WTC11 (cell line): ENCODE data around the gene POMGNT2.

ENCODE experiments used
- CREM ChIP-seq: sonication (generic); formaldehyde crosslinking; IDR thresholded peaks from 2 replicates; pipeline ENCODE4 v1.8.1; 2022; ENCODE audit warnings: mild to moderate bottlenecking, missing genetic modification reagents, moderate library complexity
- FOXP1 ChIP-seq: sonication (generic); formaldehyde crosslinking; IDR thresholded peaks from 2 replicates; pipeline ENCODE4 v1.8.0; 2022; ENCODE audit warnings: missing genetic modification reagents, mild to moderate bottlenecking, moderate library complexity, borderline replicate concordance
- IRF2 ChIP-seq: sonication (generic); formaldehyde crosslinking; IDR thresholded peaks from 2 replicates; pipeline ENCODE4 v1.8.0; 2022; ENCODE audit warnings: low read depth, missing genetic modification reagents, borderline replicate concordance
- ZNF219 ChIP-seq: sonication (generic); formaldehyde crosslinking; IDR thresholded peaks from 2 replicates; pipeline ENCODE4 v1.8.0; 2023; ENCODE audit warnings: missing genetic modification reagents, mild to moderate bottlenecking, borderline replicate concordance
- ZNF232 ChIP-seq: sonication (generic); formaldehyde crosslinking; IDR thresholded peaks from 2 replicates; pipeline ENCODE4 v1.8.0; 2022; ENCODE audit warnings: mild to moderate bottlenecking, missing genetic modification reagents
- TF ChIP-seq, protein P1 (sequence below): fragments of 200-600 bp; IDR thresholded peaks from 2 replicates; pipeline ENCODE4 v1.8.0; 2022; ENCODE audit warnings: antibody characterized with exemption
- TF ChIP-seq, protein P2 (sequence below): sonication (generic); formaldehyde crosslinking; IDR thresholded peaks from 2 replicates; pipeline ENCODE4 v1.8.0; 2023; ENCODE audit warnings: missing genetic modification reagents, mild to moderate bottlenecking, borderline replicate concordance
- TF ChIP-seq, protein P3 (sequence below): sonication (generic); formaldehyde crosslinking; IDR thresholded peaks from 2 replicates; pipeline ENCODE4 v1.8.1; 2022; ENCODE audit warnings: low read depth, missing genetic modification reagents, borderline replicate concordance
- TF ChIP-seq, protein P4 (sequence below): fragments of 250-450 bp; sonication (Bioruptor Pico); IDR thresholded peaks from 2 replicates; pipeline ENCODE4 v1.9.0; 2021; ENCODE audit warnings: mild to moderate bottlenecking, borderline replicate concordance
- TF ChIP-seq, protein P5 (sequence below): sonication (generic); formaldehyde crosslinking; IDR thresholded peaks from 2 replicates; pipeline ENCODE4 v1.8.0; 2022; ENCODE audit warnings: mild to moderate bottlenecking, missing genetic modification reagents
- TF ChIP-seq, protein P6 (sequence below): sonication (generic); formaldehyde crosslinking; IDR thresholded peaks from 2 replicates; pipeline ENCODE4 v1.8.0; 2022; ENCODE audit warnings: mild to moderate bottlenecking, missing genetic modification reagents
- TF ChIP-seq, protein P7 (sequence below): sonication (generic); formaldehyde crosslinking; IDR thresholded peaks from 2 replicates; pipeline ENCODE4 v1.8.1; 2023; ENCODE audit warnings: mild to moderate bottlenecking, missing genetic modification reagents, moderate library complexity
- TF ChIP-seq, protein P8 (sequence below): sonication (generic); formaldehyde crosslinking; IDR thresholded peaks from 2 replicates; pipeline ENCODE4 v1.8.0; 2022; ENCODE audit warnings: mild to moderate bottlenecking, missing genetic modification reagents

DNA sequence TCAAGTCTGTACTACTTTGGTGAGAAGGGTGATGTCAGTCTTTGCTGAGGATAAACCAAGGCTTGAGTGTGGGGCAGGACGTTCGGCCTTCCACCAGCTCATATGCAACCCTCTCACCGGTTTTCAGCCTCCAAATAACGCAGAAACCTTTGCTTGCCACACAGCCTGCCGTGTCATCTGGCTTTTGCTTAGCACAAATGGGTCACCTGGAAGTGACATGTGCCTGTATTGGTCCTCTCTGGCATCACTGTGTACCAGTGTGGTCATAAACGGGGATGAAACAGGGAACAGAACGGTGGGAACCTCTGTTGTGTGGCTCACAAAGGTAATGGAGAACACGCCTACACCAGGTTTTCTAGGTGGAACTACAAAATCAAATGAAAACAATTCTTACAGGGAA lies 7.1 kb downstream of the POMGNT2 start:
- TF ChIP-seq, protein P1, sequence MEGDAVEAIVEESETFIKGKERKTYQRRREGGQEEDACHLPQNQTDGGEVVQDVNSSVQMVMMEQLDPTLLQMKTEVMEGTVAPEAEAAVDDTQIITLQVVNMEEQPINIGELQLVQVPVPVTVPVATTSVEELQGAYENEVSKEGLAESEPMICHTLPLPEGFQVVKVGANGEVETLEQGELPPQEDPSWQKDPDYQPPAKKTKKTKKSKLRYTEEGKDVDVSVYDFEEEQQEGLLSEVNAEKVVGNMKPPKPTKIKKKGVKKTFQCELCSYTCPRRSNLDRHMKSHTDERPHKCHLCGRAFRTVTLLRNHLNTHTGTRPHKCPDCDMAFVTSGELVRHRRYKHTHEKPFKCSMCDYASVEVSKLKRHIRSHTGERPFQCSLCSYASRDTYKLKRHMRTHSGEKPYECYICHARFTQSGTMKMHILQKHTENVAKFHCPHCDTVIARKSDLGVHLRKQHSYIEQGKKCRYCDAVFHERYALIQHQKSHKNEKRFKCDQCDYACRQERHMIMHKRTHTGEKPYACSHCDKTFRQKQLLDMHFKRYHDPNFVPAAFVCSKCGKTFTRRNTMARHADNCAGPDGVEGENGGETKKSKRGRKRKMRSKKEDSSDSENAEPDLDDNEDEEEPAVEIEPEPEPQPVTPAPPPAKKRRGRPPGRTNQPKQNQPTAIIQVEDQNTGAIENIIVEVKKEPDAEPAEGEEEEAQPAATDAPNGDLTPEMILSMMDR, result no peak
- no peak for TF ChIP-seq CREM (CRISPR knock-in tag)
- TF ChIP-seq, protein P2, sequence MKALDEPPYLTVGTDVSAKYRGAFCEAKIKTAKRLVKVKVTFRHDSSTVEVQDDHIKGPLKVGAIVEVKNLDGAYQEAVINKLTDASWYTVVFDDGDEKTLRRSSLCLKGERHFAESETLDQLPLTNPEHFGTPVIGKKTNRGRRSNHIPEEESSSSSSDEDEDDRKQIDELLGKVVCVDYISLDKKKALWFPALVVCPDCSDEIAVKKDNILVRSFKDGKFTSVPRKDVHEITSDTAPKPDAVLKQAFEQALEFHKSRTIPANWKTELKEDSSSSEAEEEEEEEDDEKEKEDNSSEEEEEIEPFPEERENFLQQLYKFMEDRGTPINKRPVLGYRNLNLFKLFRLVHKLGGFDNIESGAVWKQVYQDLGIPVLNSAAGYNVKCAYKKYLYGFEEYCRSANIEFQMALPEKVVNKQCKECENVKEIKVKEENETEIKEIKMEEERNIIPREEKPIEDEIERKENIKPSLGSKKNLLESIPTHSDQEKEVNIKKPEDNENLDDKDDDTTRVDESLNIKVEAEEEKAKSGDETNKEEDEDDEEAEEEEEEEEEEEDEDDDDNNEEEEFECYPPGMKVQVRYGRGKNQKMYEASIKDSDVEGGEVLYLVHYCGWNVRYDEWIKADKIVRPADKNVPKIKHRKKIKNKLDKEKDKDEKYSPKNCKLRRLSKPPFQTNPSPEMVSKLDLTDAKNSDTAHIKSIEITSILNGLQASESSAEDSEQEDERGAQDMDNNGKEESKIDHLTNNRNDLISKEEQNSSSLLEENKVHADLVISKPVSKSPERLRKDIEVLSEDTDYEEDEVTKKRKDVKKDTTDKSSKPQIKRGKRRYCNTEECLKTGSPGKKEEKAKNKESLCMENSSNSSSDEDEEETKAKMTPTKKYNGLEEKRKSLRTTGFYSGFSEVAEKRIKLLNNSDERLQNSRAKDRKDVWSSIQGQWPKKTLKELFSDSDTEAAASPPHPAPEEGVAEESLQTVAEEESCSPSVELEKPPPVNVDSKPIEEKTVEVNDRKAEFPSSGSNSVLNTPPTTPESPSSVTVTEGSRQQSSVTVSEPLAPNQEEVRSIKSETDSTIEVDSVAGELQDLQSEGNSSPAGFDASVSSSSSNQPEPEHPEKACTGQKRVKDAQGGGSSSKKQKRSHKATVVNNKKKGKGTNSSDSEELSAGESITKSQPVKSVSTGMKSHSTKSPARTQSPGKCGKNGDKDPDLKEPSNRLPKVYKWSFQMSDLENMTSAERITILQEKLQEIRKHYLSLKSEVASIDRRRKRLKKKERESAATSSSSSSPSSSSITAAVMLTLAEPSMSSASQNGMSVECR, result no peak
- TF ChIP-seq, protein P3, sequence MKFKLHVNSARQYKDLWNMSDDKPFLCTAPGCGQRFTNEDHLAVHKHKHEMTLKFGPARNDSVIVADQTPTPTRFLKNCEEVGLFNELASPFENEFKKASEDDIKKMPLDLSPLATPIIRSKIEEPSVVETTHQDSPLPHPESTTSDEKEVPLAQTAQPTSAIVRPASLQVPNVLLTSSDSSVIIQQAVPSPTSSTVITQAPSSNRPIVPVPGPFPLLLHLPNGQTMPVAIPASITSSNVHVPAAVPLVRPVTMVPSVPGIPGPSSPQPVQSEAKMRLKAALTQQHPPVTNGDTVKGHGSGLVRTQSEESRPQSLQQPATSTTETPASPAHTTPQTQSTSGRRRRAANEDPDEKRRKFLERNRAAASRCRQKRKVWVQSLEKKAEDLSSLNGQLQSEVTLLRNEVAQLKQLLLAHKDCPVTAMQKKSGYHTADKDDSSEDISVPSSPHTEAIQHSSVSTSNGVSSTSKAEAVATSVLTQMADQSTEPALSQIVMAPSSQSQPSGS (CRISPR knock-in tag), result no peak
- no peak for TF ChIP-seq ZNF219 (CRISPR knock-in tag)
- no peak for TF ChIP-seq IRF2 (CRISPR knock-in tag)
- TF ChIP-seq, protein P4, sequence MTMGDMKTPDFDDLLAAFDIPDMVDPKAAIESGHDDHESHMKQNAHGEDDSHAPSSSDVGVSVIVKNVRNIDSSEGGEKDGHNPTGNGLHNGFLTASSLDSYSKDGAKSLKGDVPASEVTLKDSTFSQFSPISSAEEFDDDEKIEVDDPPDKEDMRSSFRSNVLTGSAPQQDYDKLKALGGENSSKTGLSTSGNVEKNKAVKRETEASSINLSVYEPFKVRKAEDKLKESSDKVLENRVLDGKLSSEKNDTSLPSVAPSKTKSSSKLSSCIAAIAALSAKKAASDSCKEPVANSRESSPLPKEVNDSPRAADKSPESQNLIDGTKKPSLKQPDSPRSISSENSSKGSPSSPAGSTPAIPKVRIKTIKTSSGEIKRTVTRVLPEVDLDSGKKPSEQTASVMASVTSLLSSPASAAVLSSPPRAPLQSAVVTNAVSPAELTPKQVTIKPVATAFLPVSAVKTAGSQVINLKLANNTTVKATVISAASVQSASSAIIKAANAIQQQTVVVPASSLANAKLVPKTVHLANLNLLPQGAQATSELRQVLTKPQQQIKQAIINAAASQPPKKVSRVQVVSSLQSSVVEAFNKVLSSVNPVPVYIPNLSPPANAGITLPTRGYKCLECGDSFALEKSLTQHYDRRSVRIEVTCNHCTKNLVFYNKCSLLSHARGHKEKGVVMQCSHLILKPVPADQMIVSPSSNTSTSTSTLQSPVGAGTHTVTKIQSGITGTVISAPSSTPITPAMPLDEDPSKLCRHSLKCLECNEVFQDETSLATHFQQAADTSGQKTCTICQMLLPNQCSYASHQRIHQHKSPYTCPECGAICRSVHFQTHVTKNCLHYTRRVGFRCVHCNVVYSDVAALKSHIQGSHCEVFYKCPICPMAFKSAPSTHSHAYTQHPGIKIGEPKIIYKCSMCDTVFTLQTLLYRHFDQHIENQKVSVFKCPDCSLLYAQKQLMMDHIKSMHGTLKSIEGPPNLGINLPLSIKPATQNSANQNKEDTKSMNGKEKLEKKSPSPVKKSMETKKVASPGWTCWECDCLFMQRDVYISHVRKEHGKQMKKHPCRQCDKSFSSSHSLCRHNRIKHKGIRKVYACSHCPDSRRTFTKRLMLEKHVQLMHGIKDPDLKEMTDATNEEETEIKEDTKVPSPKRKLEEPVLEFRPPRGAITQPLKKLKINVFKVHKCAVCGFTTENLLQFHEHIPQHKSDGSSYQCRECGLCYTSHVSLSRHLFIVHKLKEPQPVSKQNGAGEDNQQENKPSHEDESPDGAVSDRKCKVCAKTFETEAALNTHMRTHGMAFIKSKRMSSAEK (CRISPR knock-in tag), result no peak
- TF ChIP-seq FOXP1 (CRISPR knock-in tag), result no peak
- TF ChIP-seq ZNF232 (CRISPR knock-in tag), result no peak
- TF ChIP-seq, protein P5, sequence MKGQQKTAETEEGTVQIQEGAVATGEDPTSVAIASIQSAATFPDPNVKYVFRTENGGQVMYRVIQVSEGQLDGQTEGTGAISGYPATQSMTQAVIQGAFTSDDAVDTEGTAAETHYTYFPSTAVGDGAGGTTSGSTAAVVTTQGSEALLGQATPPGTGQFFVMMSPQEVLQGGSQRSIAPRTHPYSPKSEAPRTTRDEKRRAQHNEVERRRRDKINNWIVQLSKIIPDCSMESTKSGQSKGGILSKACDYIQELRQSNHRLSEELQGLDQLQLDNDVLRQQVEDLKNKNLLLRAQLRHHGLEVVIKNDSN, result no peak
- TF ChIP-seq, protein P6, sequence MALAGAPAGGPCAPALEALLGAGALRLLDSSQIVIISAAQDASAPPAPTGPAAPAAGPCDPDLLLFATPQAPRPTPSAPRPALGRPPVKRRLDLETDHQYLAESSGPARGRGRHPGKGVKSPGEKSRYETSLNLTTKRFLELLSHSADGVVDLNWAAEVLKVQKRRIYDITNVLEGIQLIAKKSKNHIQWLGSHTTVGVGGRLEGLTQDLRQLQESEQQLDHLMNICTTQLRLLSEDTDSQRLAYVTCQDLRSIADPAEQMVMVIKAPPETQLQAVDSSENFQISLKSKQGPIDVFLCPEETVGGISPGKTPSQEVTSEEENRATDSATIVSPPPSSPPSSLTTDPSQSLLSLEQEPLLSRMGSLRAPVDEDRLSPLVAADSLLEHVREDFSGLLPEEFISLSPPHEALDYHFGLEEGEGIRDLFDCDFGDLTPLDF (CRISPR knock-in tag), result no peak
- TF ChIP-seq, protein P7, sequence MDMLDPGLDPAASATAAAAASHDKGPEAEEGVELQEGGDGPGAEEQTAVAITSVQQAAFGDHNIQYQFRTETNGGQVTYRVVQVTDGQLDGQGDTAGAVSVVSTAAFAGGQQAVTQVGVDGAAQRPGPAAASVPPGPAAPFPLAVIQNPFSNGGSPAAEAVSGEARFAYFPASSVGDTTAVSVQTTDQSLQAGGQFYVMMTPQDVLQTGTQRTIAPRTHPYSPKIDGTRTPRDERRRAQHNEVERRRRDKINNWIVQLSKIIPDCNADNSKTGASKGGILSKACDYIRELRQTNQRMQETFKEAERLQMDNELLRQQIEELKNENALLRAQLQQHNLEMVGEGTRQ, result no peak
- TF ChIP-seq, protein P8, sequence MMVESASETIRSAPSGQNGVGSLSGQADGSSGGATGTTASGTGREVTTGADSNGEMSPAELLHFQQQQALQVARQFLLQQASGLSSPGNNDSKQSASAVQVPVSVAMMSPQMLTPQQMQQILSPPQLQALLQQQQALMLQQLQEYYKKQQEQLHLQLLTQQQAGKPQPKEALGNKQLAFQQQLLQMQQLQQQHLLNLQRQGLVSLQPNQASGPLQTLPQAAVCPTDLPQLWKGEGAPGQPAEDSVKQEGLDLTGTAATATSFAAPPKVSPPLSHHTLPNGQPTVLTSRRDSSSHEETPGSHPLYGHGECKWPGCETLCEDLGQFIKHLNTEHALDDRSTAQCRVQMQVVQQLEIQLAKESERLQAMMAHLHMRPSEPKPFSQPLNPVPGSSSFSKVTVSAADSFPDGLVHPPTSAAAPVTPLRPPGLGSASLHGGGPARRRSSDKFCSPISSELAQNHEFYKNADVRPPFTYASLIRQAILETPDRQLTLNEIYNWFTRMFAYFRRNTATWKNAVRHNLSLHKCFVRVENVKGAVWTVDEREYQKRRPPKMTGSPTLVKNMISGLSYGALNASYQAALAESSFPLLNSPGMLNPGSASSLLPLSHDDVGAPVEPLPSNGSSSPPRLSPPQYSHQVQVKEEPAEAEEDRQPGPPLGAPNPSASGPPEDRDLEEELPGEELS (CRISPR knock-in tag), result no peak
